Kidney (tissue), 14 donors: ENCODE results near the gene SLC5A6. TPM values are rescaled to one million over a fixed set of nuclear protein-coding genes. Genes with fewer than 3 reads are reported as not detected.
A peak's percentile ranks its signal among the peaks of the same experiment; 100 is the strongest.

Source experiments
- DNase-seq, 5 donors: peaks; one replicate each; pipeline ENCODE4 v3.0.0-alpha.2; 2013 to 2020
- FAIRE-seq: peaks from 2 replicates; lab custom pipeline; 2012; peaks lifted over from hg19 to GRCh38; lab: Jason Lieb, UNC
- H3K27ac ChIP-seq, 2 donors: one replicate each; pipeline ENCODE4 v1.7.0; 2013; ENCODE audit warnings: low read depth in 2 of 2, low read length in 2 of 2, inconsistent platforms in 1 of 2
- H3K27me3 ChIP-seq: one replicate; pipeline ENCODE4 v1.7.1; 2013; ENCODE audit warnings: low read length, inconsistent platforms; ENCODE audit not compliant: control insufficient read depth, insufficient read depth
- H3K36me3 ChIP-seq, 3 donors: one replicate each; pipeline versions ENCODE4 v1.7.0 to v1.7.1; 2013; ENCODE audit warnings: low read length in 3 of 3, control low read depth in 1 of 3, inconsistent platforms in 1 of 3; ENCODE audit not compliant: insufficient read depth in 3 of 3, control insufficient read depth in 2 of 3
- H3K4me1 ChIP-seq, 3 donors: one replicate each; pipeline versions ENCODE4 v1.7.0 to v1.7.1; 2013; ENCODE audit warnings: low read length in 3 of 3, inconsistent platforms in 1 of 3, low read depth in 1 of 3; ENCODE audit not compliant: control insufficient read depth in 2 of 3, insufficient read depth in 2 of 3
- H3K4me3 ChIP-seq, 3 donors: one replicate each; pipeline versions ENCODE4 v1.7.0 to v1.8.1; 2013; ENCODE audit warnings: low read length in 3 of 3, control low read depth in 1 of 3, inconsistent platforms in 1 of 3
- H3K9ac ChIP-seq, 3 donors: one replicate each; pipeline versions ENCODE4 v1.7.0 to v1.7.1; 2013; ENCODE audit warnings: low read length in 3 of 3, control low read depth in 1 of 3, inconsistent platforms in 1 of 3
- H3K9me3 ChIP-seq, 3 donors: one replicate each; pipeline versions ENCODE4 v1.7.0 to v1.7.1; 2013; ENCODE audit warnings: low read length in 3 of 3, control low read depth in 1 of 3, inconsistent platforms in 1 of 3; ENCODE audit not compliant: control insufficient read depth in 2 of 3, insufficient read depth in 1 of 3
- CTCF ChIP-seq: IDR thresholded peaks from 3 replicates; pipeline ENCODE4 v1.5.1; 2012; ENCODE audit warnings: mild to moderate bottlenecking, moderate library complexity, borderline replicate concordance; ENCODE audit not compliant: insufficient read depth; ENCODE audit errors: extremely low read depth
- intact Hi-C: fragments of 100-400 bp; cut with DNase I; formaldehyde crosslinking; loops from one replicate; pipeline ENCODE4 v1.11.1; 2022
- polyA plus RNA-seq: library from polyadenylated mRNA; stranded (reverse); fragments of 350-450 nt; fragmentation: Illumina TruSeq; extraction: RNeasy Lipid Tissue Mini Kit (QIAGEN cat#74804); gene quantifications from one replicate; pipeline ENCODE4 v1.2.3, GENCODE V29; 2014; ENCODE audit warnings: low read depth, low replicate concordance; ENCODE audit not compliant: insufficient read depth
- total RNA-seq: library from RNA; stranded (reverse); fragmentation: NEBNext Ultra II Directional; extraction: Animal tissue kit (Norgen Biotek cat#: 25700); gene quantifications from one replicate; pipeline ENCODE4 v1.2.1, GENCODE V29; 2021
- donor health status: control.
- donor health status: control.
- donor health status: control.
- donor health status: control.
- donor health status: control.
- donor health status: DM: yes; HTN: yes; CAD: no.
- donor health status: Normal renal cell carcinoma (clear cell type).

The SLC5A6 gene
- total and polyA plus RNA-seq, 2 donors from 2014 or later = 10.8 to 27.8 TPM

- no peak overlapping the region for H3K9ac ChIP-seq
- H3K27me3 ChIP-seq = no peaks in the 10 kb centered on the region
- H3K9me3 ChIP-seq = no peaks in the 10 kb centered on the region
- DNase-seq (peak; percentile 59 to 80 (median 71)), FAIRE-seq (no peak)
- no peak for TF ChIP-seq CTCF
- H3K27ac ChIP-seq = no peak overlapping the region
- H3K36me3 ChIP-seq = no peaks in the 10 kb centered on the region
- no peaks in the 10 kb centered on the region for H3K4me1 ChIP-seq
- intact Hi-C loops = no loop called here
- H3K4me3 ChIP-seq = no peak overlapping the region
Measured at GRCh38 chr2:27154488-27154887, 57.6 kb downstream of the SLC5A6 start.

GRCh38 chr2:27152796-27153464 lies 59.1 kb downstream of the SLC5A6 start:
- no peaks in the 10 kb centered on the region for H3K36me3 ChIP-seq
- H3K27ac ChIP-seq = no peak overlapping the region
- H3K9ac ChIP-seq = no peak overlapping the region
- H3K4me1 ChIP-seq = no peaks in the 10 kb centered on the region
- no peak for DNase-seq
- no peak for FAIRE-seq
- no peak overlapping the region for H3K4me3 ChIP-seq
- TF ChIP-seq CTCF = no peak
- no peaks in the 10 kb centered on the region for H3K9me3 ChIP-seq
- H3K27me3 ChIP-seq = no peaks in the 10 kb centered on the region
- intact Hi-C loops = no loop called here

- Histone ChIP-seq H3K27me3 (no peaks in the 10 kb centered on the region), H3K9ac (no peak overlapping the region), H3K9me3 (no peaks in the 10 kb centered on the region), H3K36me3 (no peaks in the 10 kb centered on the region), H3K27ac (no peak overlapping the region), H3K4me3 (no peak overlapping the region), H3K4me1 (no peaks in the 10 kb centered on the region)
- no peak for TF ChIP-seq CTCF
- DNase-seq (peak in 1 of 5 donors; percentile 56), FAIRE-seq (no peak)
- intact Hi-C loops = no loop called here
Measured at GRCh38 chr2:27152102-27152795, 59.8 kb downstream of the SLC5A6 start.
